Left lung (tissue), 10 donors: Measurements from ENCODE around the gene NR2F1-AS1. TPM values are rescaled to one million over a fixed set of nuclear protein-coding genes. Genes with fewer than 3 reads are reported as not detected.

Experiments
- ATAC-seq: fragments of 200-7000 bp; cut with Tn5 transposase; one replicate; pipeline ENCODE4 v1.9.1; 2020; ENCODE audit warnings: moderate library complexity
- DNase-seq, 4 donors: peaks; one replicate each; pipeline ENCODE4 v3.0.0-alpha.2; 2013 to 2020
- H3K27ac ChIP-seq, 2 donors: fragments of 200-600 bp; sonication (generic) in 1 of 2; one replicate each; pipeline versions ENCODE4 v1.5.0 to v1.8.0; 2020 to 2021
- H3K27me3 ChIP-seq, 2 donors: fragments of 200-600 bp; sonication (generic) in 1 of 2; one replicate each; pipeline versions ENCODE4 v1.5.0 to v1.8.0; 2020 to 2021
- H3K36me3 ChIP-seq, 2 donors: fragments of 200-600 bp; sonication (generic) in 1 of 2; one replicate each; pipeline versions ENCODE4 v1.5.0 to v1.8.0; 2020 to 2021
- H3K4me1 ChIP-seq, 2 donors: fragments of 200-600 bp; one replicate each; pipeline ENCODE4 v1.8.0; 2021
- H3K4me3 ChIP-seq, 2 donors: fragments of 200-600 bp; sonication (generic) in 1 of 2; one replicate each; pipeline versions ENCODE4 v1.5.0 to v1.8.0; 2020 to 2021; ENCODE audit warnings: mild to moderate bottlenecking in 1 of 2
- H3K9me3 ChIP-seq, 2 donors: fragments of 200-600 bp; sonication (generic) in 1 of 2; one replicate each; pipeline versions ENCODE4 v1.5.0 to v1.8.0; 2020 to 2021
- CTCF ChIP-seq, 2 donors: fragments of 200-600 bp; sonication (generic) in 1 of 2; IDR thresholded peaks; one replicate each; pipeline versions ENCODE4 v1.5.0 to v1.8.0; 2021; ENCODE audit warnings: antibody characterized with exemption in 2 of 2
- intact Hi-C, 2 donors: fragments of 100-400 bp; cut with DNase I; formaldehyde crosslinking; loops; one replicate each; pipeline versions ENCODE4 v1.11.2 to v1.14.2; 2022
- polyA plus RNA-seq, 6 donors: library from polyadenylated mRNA; unstranded; fragments of 120-200 nt; gene quantifications; one replicate each; pipeline ENCODE4 v1.2.1, GENCODE V29; 2013; ENCODE audit not compliant: insufficient read length in 6 of 6
- total RNA-seq, 2 donors: library from RNA; stranded (reverse); fragmentation: NEBNext Ultra II Directional; extraction: Animal tissue kit (Norgen Biotek cat#: 25700); gene quantifications; one replicate each; pipeline ENCODE4 v1.2.1, GENCODE V29; 2021
- donor health status: DM: no; HTN: yes; CAD: no.
- donor health status: DM: no; HTN: no; CAD: no.

The NR2F1-AS1 gene
- total and polyA plus RNA-seq, 8 donors, result 10.5 to 66.3 (median 48.3) TPM

DNA sequence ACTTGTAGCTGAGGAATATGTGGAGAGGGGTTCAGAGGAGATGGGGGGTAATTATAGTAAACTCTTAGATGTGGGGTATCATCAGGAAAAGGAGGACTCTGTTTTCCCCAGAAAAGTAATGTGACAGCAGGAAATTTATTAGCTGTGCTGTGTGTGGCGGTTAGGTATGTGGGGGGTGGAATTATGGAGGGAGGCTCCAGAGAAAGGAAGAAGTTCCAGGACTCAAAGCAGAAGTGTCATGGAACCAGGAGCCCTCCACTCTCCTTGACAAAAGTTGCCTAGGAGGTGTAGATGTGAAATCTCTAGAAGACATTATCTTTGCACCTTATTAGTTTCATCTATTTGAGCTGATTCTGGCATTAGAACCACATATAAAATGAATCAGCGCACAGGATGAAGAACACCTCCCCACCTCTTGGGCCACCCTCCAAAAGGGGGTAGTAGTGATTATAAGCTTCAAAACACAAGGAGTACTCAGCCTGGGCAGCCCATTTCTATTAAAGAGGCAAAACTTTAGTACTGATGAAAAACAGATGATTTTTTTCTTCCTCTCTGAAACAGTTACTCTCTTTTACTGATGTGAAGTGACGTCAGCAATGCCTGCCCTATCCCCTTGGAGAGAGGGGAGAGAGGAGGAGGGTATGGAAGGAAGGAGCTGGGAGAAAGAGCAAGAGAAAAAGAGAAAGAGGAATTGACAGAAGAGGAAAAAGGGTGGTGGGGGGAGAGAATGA lies 20.2 kb upstream of the NR2F1-AS1 start:
- TF ChIP-seq CTCF (IDR thresholded peaks at IDR 0.05), result no peak
- no peak overlapping the region for H3K4me3 ChIP-seq

DNA sequence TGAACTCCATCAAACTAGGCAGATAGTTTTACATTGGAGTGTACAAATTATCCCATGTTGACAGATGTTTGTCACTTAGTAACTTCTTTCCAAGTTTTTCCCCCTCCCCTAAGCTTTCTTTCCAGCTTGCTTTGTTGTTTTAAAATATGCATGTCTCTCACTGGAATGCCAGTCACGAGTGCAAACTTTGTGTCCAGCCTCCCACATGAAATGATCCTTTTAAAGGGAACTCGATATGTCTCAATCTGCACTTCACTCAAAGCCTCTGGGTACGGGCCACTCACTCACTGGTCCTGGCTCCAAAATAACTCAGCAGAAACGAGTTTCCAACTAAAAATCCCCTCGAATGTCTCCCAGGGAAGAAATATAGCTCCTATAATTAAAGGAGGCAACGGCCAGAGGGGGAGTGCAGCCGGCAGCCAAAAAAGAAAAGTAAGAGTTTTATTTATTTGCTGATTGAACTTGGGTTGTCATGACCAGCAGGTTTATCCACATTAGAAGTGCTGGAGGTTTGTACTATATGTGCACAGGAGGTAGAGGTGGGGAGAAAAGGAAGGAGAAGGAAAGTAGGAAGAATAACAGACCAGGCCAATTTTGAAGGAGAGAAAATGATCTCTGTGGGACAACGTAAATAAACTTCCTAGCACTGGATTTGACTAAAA lies 19.5 kb upstream of the NR2F1-AS1 start:
- DNase-seq, result no peak
- Histone ChIP-seq H3K4me1 (peaks cover 0 to 12% of the 10 kb centered on the region in 2 donors), H3K27me3 (peaks cover 86 to 100% of the 10 kb centered on the region in 2 donors), H3K36me3 (no peaks in the 10 kb centered on the region), H3K9me3 (no peaks in the 10 kb centered on the region), H3K4me3 (no peak overlapping the region), H3K27ac (peak overlapping the region in 1 of 2 donors; percentile 69)
- intact Hi-C loops, result loop anchor here in 1 of 2 donors (10.0 kb wide), 1 partner anchor 314 kb away; no protein-coding TSS in a partner anchor
- TF ChIP-seq CTCF (IDR thresholded peaks at IDR 0.05), result no peak
- no peak for ATAC-seq

More for the DNA sequence above, 20.2 kb upstream of the NR2F1-AS1 start:
- intact Hi-C loops, result loop anchor here in 1 of 2 donors (10.0 kb wide), 1 partner anchor 314 kb away; no protein-coding TSS in a partner anchor
- DNase-seq (peak in 1 of 4 donors; percentile 85), ATAC-seq (peak; percentile 27)
- H3K36me3 ChIP-seq, result no peaks in the 10 kb centered on the region
- no peaks in the 10 kb centered on the region for H3K9me3 ChIP-seq
- peaks cover 0 to 12% of the 10 kb centered on the region in 2 donors for H3K4me1 ChIP-seq
- peaks cover 84 to 100% of the 10 kb centered on the region in 2 donors for H3K27me3 ChIP-seq
- H3K27ac ChIP-seq, result peak overlapping the region; percentile 35 to 69

DNA sequence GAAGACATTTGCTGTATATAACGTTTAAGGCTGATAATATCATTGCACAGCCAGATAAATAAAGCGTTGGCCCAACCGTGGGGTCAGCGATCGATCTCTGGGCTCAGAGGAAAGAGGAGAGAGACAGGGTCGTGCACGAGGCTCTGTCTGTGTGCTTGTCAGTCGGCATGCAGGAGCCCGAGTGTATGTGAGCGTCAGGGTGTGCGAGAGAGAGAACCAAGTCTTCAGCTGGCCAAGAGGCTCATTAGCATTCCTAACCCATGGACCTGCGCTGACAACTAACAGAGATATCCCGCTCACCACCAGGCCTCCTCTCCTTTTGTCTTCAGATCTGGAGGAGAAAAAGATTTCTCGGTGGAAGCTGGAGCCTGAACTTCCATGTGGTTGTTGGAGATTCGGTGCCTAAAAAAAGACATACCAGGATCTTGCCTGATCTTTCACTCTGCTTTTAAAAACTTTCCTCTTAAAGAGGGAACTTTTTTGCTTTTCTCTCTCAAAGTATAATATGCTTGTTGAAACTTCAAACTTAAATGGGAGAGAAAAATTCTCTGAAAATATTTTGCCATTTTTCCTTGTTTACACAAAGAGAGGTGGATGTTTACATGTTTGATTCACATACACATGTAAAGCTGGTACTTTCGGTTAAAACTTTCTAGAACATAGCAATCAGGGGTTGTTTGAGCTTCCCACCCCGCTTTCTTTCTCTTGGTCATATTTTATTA lies 18.5 kb upstream of the NR2F1-AS1 start:
- intact Hi-C loops, result loop anchor here in 1 of 2 donors (10.0 kb wide), 1 partner anchor 315 kb away; no protein-coding TSS in a partner anchor
- peaks cover 91 to 100% of the 10 kb centered on the region in 2 donors for H3K27me3 ChIP-seq
- peaks cover 0 to 12% of the 10 kb centered on the region in 2 donors for H3K4me1 ChIP-seq
- H3K4me3 ChIP-seq, result no peak overlapping the region
- H3K9me3 ChIP-seq, result no peaks in the 10 kb centered on the region
- TF ChIP-seq CTCF (IDR thresholded peaks at IDR 0.05), result no peak
- peak overlapping the region in 1 of 2 donors; percentile 69 for H3K27ac ChIP-seq
- no peak for ATAC-seq
- H3K36me3 ChIP-seq, result no peaks in the 10 kb centered on the region
- no peak for DNase-seq

DNA sequence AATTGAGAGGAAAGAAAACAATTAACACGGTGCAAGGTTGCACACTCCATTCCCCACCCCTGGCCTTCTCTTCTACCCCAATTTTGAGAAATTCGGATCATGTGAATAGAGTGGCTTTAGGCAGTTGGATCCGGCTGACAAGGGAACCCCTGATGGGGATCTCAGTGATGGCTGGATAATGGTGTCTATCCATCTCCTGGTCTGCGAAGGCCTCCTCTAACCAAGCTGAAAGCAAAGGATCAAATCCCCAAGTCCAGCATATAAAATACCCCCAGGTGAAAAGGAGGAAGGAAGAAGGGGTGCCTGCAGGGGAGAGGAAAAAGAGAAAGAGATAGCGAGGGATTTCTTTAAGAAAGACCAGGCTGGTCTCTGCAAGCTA lies 18.0 kb upstream of the NR2F1-AS1 start:
- intact Hi-C loops, result no loop called here
- Histone ChIP-seq H3K9me3 (no peaks in the 10 kb centered on the region), H3K27me3 (peaks cover 91 to 100% of the 10 kb centered on the region in 2 donors), H3K36me3 (no peaks in the 10 kb centered on the region), H3K27ac (peak overlapping the region in 1 of 2 donors; percentile 69), H3K4me3 (no peak overlapping the region), H3K4me1 (peaks cover 0 to 12% of the 10 kb centered on the region in 2 donors)
- no peak for TF ChIP-seq CTCF (IDR thresholded peaks at IDR 0.05)
- DNase-seq (no peak), ATAC-seq (no peak)
